SU-DHL-6 (cell line): ENCODE measurements around the gene KIF15.

ENCODE experiments used
- CTCF ChIP-seq: fragments of 200-600 bp; sonication (generic); IDR thresholded peaks from one replicate; pipeline ENCODE4 v1.5.1; 2017; ENCODE audit warnings: antibody characterized with exemption, mild to moderate bottlenecking, low read length, moderate library complexity; ENCODE audit not compliant: insufficient read depth, poor library complexity, severe bottlenecking
- EZH2phosphoT487 ChIP-seq: fragments of 200-600 bp; sonication (generic), shearing (Covaris generic); conservative IDR thresholded peaks from 2 replicates; pipeline ENCODE4 v1.6.1; 2018; ENCODE audit warnings: mild to moderate bottlenecking, antibody characterized with exemption, low read length, moderate library complexity, mixed read lengths

GRCh38 chr3:44833394-44833793 is 71.8 kb downstream of the KIF15 start:
- TF ChIP-seq CTCF (no peak), EZH2phosphoT487 (no peak)
